Renal cortical epithelial cell (primary cell): Measurements from ENCODE around the gene CLDN22. TPM values are rescaled to one million over a fixed set of nuclear protein-coding genes. Genes with fewer than 3 reads are reported as not detected.

Source experiments
- DNase-seq: peaks from one replicate; pipeline ENCODE4 v3.0.0-alpha.2; 2011; ENCODE audit warnings: low read depth
- total RNA-seq: library from RNA; depleted of rRNA; stranded (reverse); fragments of >200 nt; gene quantifications from 2 replicates; pipeline ENCODE4 v1.2.3, GENCODE V29; 2014

CLDN22 gene
- total RNA-seq, 1 donor from 2014 or later: not detected

DNA sequence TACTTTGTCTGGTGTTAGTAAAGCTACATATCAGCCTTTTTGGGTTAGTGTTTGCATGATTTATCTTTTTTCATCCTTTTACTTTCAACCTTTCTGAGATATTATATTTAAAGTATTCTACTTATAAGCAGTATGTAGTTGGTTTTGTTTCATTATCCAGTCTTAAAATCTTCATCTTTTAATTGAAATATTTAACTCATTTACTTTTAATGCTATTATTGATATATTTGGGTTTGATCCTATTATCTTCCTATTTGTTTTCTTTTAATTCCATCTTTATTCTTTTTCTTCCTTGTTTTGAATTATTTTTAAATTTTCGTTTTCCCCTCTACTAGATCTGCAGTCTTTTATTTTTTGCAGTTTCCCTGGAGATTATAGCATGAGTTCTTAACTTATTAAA, 44.0 kb downstream of the CLDN22 start:
- no peak for DNase-seq

DNA sequence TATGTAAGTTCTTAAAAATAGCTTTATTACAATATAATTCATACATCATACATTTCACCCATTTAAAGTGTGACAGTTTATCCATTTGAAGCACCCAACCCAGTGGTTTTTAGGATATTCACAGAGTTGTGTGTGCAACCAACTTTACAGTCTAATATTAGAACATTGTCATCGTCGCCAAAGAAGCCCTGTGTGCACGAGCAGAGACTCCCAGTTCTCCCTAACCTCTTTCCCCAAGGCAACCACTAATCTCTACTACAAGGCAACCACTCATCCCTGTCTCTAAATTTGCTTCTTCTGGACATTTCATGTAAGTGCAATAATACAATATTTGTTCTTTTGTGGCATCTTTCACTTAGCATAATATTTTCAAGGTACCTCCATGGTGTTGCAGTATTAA, 47.7 kb downstream of the CLDN22 start:
- no peak for DNase-seq

DNA sequence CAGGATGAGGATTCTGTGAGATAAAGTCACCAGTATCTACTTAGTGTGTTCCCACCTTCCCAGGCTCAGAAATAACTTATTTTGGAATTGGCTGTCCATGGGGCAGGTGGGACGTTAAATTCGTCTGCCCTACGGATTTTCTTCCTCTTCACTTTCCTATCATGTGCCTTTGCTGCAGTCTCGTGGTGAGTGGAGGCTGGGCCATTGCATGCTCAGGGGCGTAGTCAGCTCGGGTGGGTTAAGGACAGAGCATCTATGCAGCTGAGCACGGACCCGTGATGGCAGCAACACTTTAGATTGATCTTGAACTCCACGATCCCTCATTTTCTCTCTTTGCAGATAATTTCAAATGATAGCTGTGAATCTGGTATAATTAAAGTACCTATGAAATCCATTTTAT, 51.5 kb downstream of the CLDN22 start:
- no peak for DNase-seq

Other genes starting within 250 kb of the CLDN22 start
- 45.7 and 221 TPM in 2 replicates for gene WWC2, start 221.0 kb downstream of the CLDN22 start, total RNA-seq
- not detected in 2 replicates for gene CLDN24, start 2.1 kb upstream of the CLDN22 start, total RNA-seq
- 45.7 and 56.5 TPM in 2 replicates for gene CDKN2AIP, start 124.4 kb upstream of the CLDN22 start, total RNA-seq
- 10.4 and 22.0 TPM in 2 replicates for gene ING2, start 184.8 kb upstream of the CLDN22 start, total RNA-seq